Tibial nerve (tissue), 4 donors: Measurements from ENCODE around the gene LYRM4. TPM values are rescaled to one million over a fixed set of nuclear protein-coding genes. Genes with fewer than 3 reads are reported as not detected.

Experiments
- DNase-seq, 2 donors: peaks; one replicate each; pipeline ENCODE4 v3.0.0-alpha.2; 2019; ENCODE audit warnings: low spot score in 2 of 2
- H3K27ac ChIP-seq, 4 donors: fragments of 200-600 bp; sonication (generic) in 3 of 4; one replicate each; pipeline ENCODE4 v1.5.1; 2017 to 2019; ENCODE audit warnings: mild to moderate bottlenecking in 1 of 4
- H3K27me3 ChIP-seq, 2 donors: fragments of 200-600 bp; sonication (generic) in 1 of 2; one replicate each; pipeline versions ENCODE4 v1.5.1 to v1.6.0; 2017 to 2019
- H3K36me3 ChIP-seq, 3 donors: fragments of 200-600 bp; sonication (generic); one replicate each; pipeline ENCODE4 v1.5.1; 2018 to 2019
- H3K4me1 ChIP-seq, 4 donors: fragments of 200-600 bp; sonication (generic) in 3 of 4; one replicate each; pipeline ENCODE4 v1.5.1; 2017 to 2019
- H3K4me3 ChIP-seq, 4 donors: fragments of 200-600 bp; sonication (generic) in 3 of 4; one replicate each; pipeline ENCODE4 v1.5.1; 2017 to 2019; ENCODE audit warnings: mild to moderate bottlenecking in 1 of 4, moderate library complexity in 1 of 4
- H3K9me3 ChIP-seq, 4 donors: fragments of 200-600 bp; sonication (generic) in 3 of 4; one replicate each; pipeline ENCODE4 v1.5.1; 2017 to 2019
- EP300 ChIP-seq, 2 donors: sonication (generic); formaldehyde crosslinking; IDR thresholded peaks; one replicate each; pipeline ENCODE4 v1.6.1; 2017; ENCODE audit warnings: antibody characterized with exemption in 2 of 2, mild to moderate bottlenecking in 1 of 2
- POLR2A ChIP-seq, 2 donors: fragments of 450-650 bp; IDR thresholded peaks; one replicate each; pipeline ENCODE4 v1.6.1; 2017; ENCODE audit warnings: antibody characterized with exemption in 2 of 2, mild to moderate bottlenecking in 2 of 2, moderate library complexity in 2 of 2
- WGBS, 2 donors: methylation state at CpG; one replicate each; pipeline ENCODE4 v1.1.5; 2018; 5-methylcytosine and 5-hydroxymethylcytosine counted together
- total RNA-seq, 4 donors: library from RNA; depleted of rRNA; stranded (reverse); fragments of >200 nt; gene quantifications; one replicate each; pipeline ENCODE4 v1.1.0, GENCODE V29; 2016
- TF ChIP-seq, protein P1 (sequence below), 5 experiments: fragments of 200-600 bp in 3 of 5; fragments of 450-650 bp in 2 of 5; sonication (generic) in 3 of 5; IDR thresholded peaks; one replicate each; pipeline ENCODE4 v1.5.1; 2016 to 2019; ENCODE audit warnings: antibody characterized with exemption in 5 of 5, mild to moderate bottlenecking in 3 of 5, moderate library complexity in 2 of 5

LYRM4 gene
- total RNA-seq, 4 donors from 2014 or later: 21.8 to 31.0 (median 27.4) TPM

- Histone ChIP-seq H3K36me3 (no peaks in the 10 kb centered on the region), H3K4me3 (no peak overlapping the region), H3K9me3 (no peaks in the 10 kb centered on the region), H3K27ac (no peak overlapping the region), H3K4me1 (no peaks in the 10 kb centered on the region), H3K27me3 (no peaks in the 10 kb centered on the region)
- TF ChIP-seq, protein P1, sequence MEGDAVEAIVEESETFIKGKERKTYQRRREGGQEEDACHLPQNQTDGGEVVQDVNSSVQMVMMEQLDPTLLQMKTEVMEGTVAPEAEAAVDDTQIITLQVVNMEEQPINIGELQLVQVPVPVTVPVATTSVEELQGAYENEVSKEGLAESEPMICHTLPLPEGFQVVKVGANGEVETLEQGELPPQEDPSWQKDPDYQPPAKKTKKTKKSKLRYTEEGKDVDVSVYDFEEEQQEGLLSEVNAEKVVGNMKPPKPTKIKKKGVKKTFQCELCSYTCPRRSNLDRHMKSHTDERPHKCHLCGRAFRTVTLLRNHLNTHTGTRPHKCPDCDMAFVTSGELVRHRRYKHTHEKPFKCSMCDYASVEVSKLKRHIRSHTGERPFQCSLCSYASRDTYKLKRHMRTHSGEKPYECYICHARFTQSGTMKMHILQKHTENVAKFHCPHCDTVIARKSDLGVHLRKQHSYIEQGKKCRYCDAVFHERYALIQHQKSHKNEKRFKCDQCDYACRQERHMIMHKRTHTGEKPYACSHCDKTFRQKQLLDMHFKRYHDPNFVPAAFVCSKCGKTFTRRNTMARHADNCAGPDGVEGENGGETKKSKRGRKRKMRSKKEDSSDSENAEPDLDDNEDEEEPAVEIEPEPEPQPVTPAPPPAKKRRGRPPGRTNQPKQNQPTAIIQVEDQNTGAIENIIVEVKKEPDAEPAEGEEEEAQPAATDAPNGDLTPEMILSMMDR (IDR thresholded peaks at IDR 0.05): no peak
- TF ChIP-seq POLR2A (IDR thresholded peaks at IDR 0.05): no peak
- TF ChIP-seq EP300 (IDR thresholded peaks at IDR 0.05): no peak
- no peak for DNase-seq
- WGBS, 2 donors: 94 to 95% methylated on average over 17 of the region's 17 CpGs
These were observed 141.4 kb downstream of the LYRM4 start for GRCh38 chr6:5119090-5119951.

GRCh38 chr6:5116243-5116991, 144.3 kb downstream of the LYRM4 start:
- H3K36me3 ChIP-seq: peaks cover 0 to 11% (median 0%) of the 10 kb centered on the region in 3 donors
- TF ChIP-seq POLR2A (IDR thresholded peaks at IDR 0.05) (no peak), EP300 (IDR thresholded peaks at IDR 0.05) (no peak)
- TF ChIP-seq, protein P1 (IDR thresholded peaks at IDR 0.05): no peak
- no peaks in the 10 kb centered on the region for H3K27me3 ChIP-seq
- H3K9me3 ChIP-seq: no peaks in the 10 kb centered on the region
- H3K4me1 ChIP-seq: no peaks in the 10 kb centered on the region
- H3K4me3 ChIP-seq: no peak overlapping the region
- WGBS, 2 donors: 84 to 85% methylated on average over 9 of the region's 9 CpGs
- no peak for DNase-seq
- no peak overlapping the region for H3K27ac ChIP-seq

DNA sequence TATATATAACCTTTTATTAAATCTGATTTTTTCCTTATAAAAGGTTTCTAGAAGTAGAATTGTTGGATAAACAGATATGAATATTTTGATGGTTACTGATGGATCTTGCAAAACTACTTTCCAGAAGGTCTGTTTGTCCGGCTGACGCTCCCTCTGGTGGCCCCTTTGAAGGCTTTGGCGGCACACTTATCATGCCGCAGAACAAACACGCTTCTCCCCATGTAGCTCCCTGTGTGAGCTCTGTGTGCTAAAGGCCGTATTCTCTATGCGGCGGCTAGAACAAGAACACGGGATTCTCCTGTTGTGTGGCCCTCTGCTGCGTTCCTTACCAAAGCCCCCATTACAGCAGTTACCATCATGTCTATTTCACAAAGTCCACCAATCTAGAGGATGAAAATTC, 145.6 kb downstream of the LYRM4 start:
- TF ChIP-seq, protein P1 (IDR thresholded peaks at IDR 0.05): no peak
- TF ChIP-seq POLR2A (IDR thresholded peaks at IDR 0.05) (no peak), EP300 (IDR thresholded peaks at IDR 0.05) (no peak)
- H3K27ac ChIP-seq: no peak overlapping the region
- H3K9me3 ChIP-seq: no peaks in the 10 kb centered on the region
- 87 to 89% methylated on average over 10 of the region's 10 CpGs for WGBS, 2 donors
- no peaks in the 10 kb centered on the region for H3K4me1 ChIP-seq
- H3K27me3 ChIP-seq: no peaks in the 10 kb centered on the region
- no peak overlapping the region for H3K4me3 ChIP-seq
- peaks cover 0 to 24% (median 0%) of the 10 kb centered on the region in 3 donors for H3K36me3 ChIP-seq
- DNase-seq: peak in 1 of 2 donors; percentile 12

DNA sequence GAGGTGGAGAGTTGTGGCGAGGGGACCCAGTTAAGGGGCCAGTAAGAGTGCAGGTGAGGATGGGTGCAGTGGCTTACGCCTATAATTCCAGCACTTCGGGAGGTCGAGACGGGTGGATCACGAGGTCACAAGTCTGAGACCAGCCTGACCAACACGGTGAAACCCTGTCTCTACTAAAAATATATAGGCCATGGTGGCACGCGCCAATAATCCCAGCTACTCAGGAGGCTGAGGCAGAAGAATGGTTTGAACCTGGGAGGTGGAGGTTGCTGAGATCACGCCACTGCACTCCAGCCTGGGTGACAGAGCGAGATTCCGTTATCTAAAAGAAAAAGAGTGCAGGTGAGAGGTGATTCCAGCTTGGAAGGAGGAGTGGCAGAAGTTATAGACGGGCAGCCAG, 147.7 kb downstream of the LYRM4 start:
- Histone ChIP-seq H3K4me1 (no peaks in the 10 kb centered on the region), H3K36me3 (peaks cover 0 to 37% (median 0%) of the 10 kb centered on the region in 3 donors), H3K9me3 (no peaks in the 10 kb centered on the region), H3K4me3 (no peak overlapping the region), H3K27ac (no peak overlapping the region), H3K27me3 (no peaks in the 10 kb centered on the region)
- DNase-seq: no peak
- TF ChIP-seq POLR2A (IDR thresholded peaks at IDR 0.05): no peak
- no peak for TF ChIP-seq EP300 (IDR thresholded peaks at IDR 0.05)
- TF ChIP-seq, protein P1 (IDR thresholded peaks at IDR 0.05): no peak
- WGBS, 2 donors: 93 to 94% methylated on average over 13 of the region's 13 CpGs
